Thyroid gland (tissue), 4 donors: ENCODE results near the gene RPGRIP1L.

Experiments
- POLR2A ChIP-seq, 2 donors: fragments of 450-650 bp; IDR thresholded peaks; one replicate each; pipeline ENCODE4 v1.6.1; 2017; ENCODE audit warnings: antibody characterized with exemption in 2 of 2, mild to moderate bottlenecking in 2 of 2, moderate library complexity in 1 of 2
- TF ChIP-seq, protein P1 (sequence below), 6 experiments: fragments of 200-600 bp in 3 of 6; fragments of 450-650 bp in 3 of 6; sonication (generic) in 3 of 6; IDR thresholded peaks; one replicate each; pipeline ENCODE4 v1.5.1; 2016 to 2019; ENCODE audit warnings: antibody characterized with exemption in 6 of 6, mild to moderate bottlenecking in 2 of 6, inconsistent platforms in 1 of 6, moderate library complexity in 1 of 6

DNA sequence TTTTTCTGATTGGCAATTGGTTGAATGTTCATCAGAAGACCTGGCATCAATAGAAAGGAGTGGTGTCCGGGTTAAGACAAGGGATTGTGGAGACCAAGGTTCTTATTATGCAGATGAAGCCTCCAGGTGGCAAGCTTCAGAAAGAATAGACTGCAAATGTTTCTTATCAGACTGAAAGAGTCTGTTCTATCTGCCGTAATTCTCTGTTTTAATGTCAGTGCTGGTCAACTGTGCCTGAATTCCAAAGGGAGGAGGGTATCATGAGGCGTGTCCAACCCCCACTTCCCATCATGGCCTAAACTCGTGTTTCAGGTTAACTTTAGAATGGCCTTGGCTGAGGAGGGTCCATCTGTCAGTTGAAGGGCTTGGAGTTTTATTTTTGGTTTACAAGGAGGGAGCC lies 140.2 kb downstream of the RPGRIP1L start:
- TF ChIP-seq, protein P1, sequence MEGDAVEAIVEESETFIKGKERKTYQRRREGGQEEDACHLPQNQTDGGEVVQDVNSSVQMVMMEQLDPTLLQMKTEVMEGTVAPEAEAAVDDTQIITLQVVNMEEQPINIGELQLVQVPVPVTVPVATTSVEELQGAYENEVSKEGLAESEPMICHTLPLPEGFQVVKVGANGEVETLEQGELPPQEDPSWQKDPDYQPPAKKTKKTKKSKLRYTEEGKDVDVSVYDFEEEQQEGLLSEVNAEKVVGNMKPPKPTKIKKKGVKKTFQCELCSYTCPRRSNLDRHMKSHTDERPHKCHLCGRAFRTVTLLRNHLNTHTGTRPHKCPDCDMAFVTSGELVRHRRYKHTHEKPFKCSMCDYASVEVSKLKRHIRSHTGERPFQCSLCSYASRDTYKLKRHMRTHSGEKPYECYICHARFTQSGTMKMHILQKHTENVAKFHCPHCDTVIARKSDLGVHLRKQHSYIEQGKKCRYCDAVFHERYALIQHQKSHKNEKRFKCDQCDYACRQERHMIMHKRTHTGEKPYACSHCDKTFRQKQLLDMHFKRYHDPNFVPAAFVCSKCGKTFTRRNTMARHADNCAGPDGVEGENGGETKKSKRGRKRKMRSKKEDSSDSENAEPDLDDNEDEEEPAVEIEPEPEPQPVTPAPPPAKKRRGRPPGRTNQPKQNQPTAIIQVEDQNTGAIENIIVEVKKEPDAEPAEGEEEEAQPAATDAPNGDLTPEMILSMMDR (IDR thresholded peaks at IDR 0.05): no peak
- no peak for TF ChIP-seq POLR2A (IDR thresholded peaks at IDR 0.05)
